ENCODE results near the gene ABT1.
A peak's percentile ranks its signal among the peaks of the same experiment; 100 is the strongest.

The ABT1 gene

DNA sequence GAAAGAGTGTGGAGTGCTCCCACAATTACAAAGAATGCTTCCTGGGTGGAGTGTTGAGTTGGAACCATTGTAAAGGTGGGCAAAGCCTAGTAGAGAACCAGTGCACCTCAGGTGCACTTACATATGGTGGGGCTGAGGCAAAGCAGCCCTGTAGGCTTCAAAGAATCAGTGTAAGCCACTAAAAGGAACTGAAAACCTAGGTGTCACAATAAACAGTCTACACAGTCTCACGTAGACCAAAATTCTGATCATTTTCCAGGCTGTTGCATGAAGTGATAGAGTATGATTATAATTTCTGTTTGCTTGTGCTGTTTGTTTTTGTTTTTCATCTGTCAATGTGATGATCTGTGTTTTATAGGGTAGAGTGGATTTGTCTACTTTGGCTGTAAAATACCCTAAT lies 2.8 kb downstream of the ABT1 start:
- DNase-seq: no peak
- ChIA-PET POLR2A (no interaction called here), CTCF (no interaction called here)

DNA sequence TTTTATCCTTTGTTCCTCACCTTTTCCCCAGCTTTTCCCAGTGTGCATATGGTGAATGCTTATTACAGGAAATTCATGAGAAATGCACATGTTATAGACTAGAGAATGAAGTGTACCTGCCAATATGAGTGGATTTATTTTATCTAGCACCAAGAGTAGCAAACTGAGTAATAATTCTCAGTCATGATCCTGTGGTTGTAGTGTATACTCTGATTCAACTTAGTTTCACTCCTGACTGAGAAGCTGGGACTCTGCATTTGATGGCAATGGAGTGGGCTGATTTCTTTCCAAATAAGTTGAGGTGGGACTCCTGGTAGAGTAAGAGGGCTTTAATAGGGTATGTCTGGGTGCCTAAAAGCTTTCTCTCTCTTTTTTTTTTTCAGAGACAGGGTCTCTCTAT lies 4.0 kb downstream of the ABT1 start:
- no peaks in the 10 kb centered on the region for H3K9me3 ChIP-seq (ENCODE audit: control extremely low read depth in 1 of 5, control insufficient read depth in 4 of 5, insufficient read depth in 2 of 5, low read depth in 1 of 5, low read length in 4 of 5)
- H3K36me3 ChIP-seq (ENCODE audit: control insufficient read depth in 4 of 4, insufficient read depth in 4 of 4, low read length in 3 of 4): peaks cover 0 to 24% (median 17%) of the 10 kb centered on the region in 4 experiments
- peaks cover 3 to 20% (median 15%) of the 10 kb centered on the region in 4 experiments for H3K4me1 ChIP-seq (ENCODE audit: control extremely low read depth in 1 of 4, control insufficient read depth in 4 of 4, insufficient read depth in 4 of 4, low read length in 3 of 4)
- H3K27ac ChIP-seq (ENCODE audit: insufficient read depth in 1 of 2, low read depth in 1 of 2, low read length in 2 of 2, poor library complexity in 1 of 2, severe bottlenecking in 2 of 2): no peak overlapping the region
- POLR2A ChIA-PET: no interaction called here
- no peak for DNase-seq
- H3K27me3 ChIP-seq (replicated peaks in 2 of 5; ENCODE audit: control insufficient read depth in 4 of 5, insufficient read depth in 5 of 5, low read length in 4 of 5): peaks cover 0 to 3% (median 0%) of the 10 kb centered on the region in 5 experiments
- H3K4me3 ChIP-seq (ENCODE audit: control insufficient read depth in 1 of 7, extremely low read depth in 1 of 7, insufficient read depth in 4 of 7, low read depth in 2 of 7, low read length in 6 of 7): no peak overlapping the region
- CTCF ChIA-PET: interaction anchor here (0.8 kb wide), 1 partner anchor 553 kb away, joined by 3 read pairs; no protein-coding TSS in a partner anchor

More for the DNA sequence above, 2.8 kb downstream of the ABT1 start:
- H3K27me3 ChIP-seq (replicated peaks in 2 of 5; ENCODE audit: control insufficient read depth in 4 of 5, insufficient read depth in 5 of 5, low read length in 4 of 5): peaks cover 0 to 4% (median 0%) of the 10 kb centered on the region in 5 experiments
- no peaks in the 10 kb centered on the region for H3K9me3 ChIP-seq (ENCODE audit: control extremely low read depth in 1 of 5, control insufficient read depth in 4 of 5, insufficient read depth in 2 of 5, low read depth in 1 of 5, low read length in 4 of 5)
- H3K36me3 ChIP-seq (ENCODE audit: control insufficient read depth in 4 of 4, insufficient read depth in 4 of 4, low read length in 3 of 4): peaks cover 0 to 24% (median 17%) of the 10 kb centered on the region in 4 experiments
- H3K4me1 ChIP-seq (ENCODE audit: control extremely low read depth in 1 of 4, control insufficient read depth in 4 of 4, insufficient read depth in 4 of 4, low read length in 3 of 4): peaks cover 3 to 31% (median 19%) of the 10 kb centered on the region in 4 experiments
- no peak overlapping the region for H3K4me3 ChIP-seq (ENCODE audit: control insufficient read depth in 1 of 7, extremely low read depth in 1 of 7, insufficient read depth in 4 of 7, low read depth in 2 of 7, low read length in 6 of 7)
- no peak overlapping the region for H3K27ac ChIP-seq (ENCODE audit: insufficient read depth in 1 of 2, low read depth in 1 of 2, low read length in 2 of 2, poor library complexity in 1 of 2, severe bottlenecking in 2 of 2)
- WGBS (ENCODE audit: insufficient coverage): no CpG with 5 or more reads among the region's 1 CpG

DNA sequence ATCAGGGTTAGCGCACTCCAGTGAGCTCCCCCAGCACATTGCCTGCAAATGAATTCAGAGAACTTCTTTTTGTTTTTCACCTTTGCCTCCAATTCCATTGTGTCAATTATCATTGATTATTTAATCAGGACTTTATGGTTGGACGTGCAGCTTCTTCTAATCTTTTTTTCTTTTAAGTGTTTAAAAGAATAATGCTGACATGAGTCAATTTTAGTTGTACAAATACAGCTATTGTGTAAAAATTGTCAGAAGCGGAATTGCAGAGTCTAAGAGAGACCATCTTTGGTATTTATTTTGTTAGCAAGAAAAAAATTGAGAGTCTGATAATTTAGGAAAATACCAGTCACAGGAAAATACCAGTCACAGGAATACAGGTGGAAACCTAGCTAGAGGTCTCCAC lies 5.5 kb downstream of the ABT1 start:
- peaks cover 0 to 24% (median 17%) of the 10 kb centered on the region in 4 experiments for H3K36me3 ChIP-seq (ENCODE audit: control insufficient read depth in 4 of 4, insufficient read depth in 4 of 4, low read length in 3 of 4)
- POLR2A ChIA-PET: no interaction called here
- H3K27me3 ChIP-seq (replicated peaks in 2 of 5; ENCODE audit: control insufficient read depth in 4 of 5, insufficient read depth in 5 of 5, low read length in 4 of 5): peaks cover 0 to 6% (median 0%) of the 10 kb centered on the region in 5 experiments
- 100% methylated on average over 1 of the region's 3 CpGs for WGBS (ENCODE audit: insufficient coverage)
- DNase-seq: no peak
- no peaks in the 10 kb centered on the region for H3K9me3 ChIP-seq (ENCODE audit: control extremely low read depth in 1 of 5, control insufficient read depth in 4 of 5, insufficient read depth in 2 of 5, low read depth in 1 of 5, low read length in 4 of 5)
- H3K27ac ChIP-seq (ENCODE audit: insufficient read depth in 1 of 2, low read depth in 1 of 2, low read length in 2 of 2, poor library complexity in 1 of 2, severe bottlenecking in 2 of 2): no peak overlapping the region
- no peak overlapping the region for H3K4me3 ChIP-seq (ENCODE audit: control insufficient read depth in 1 of 7, extremely low read depth in 1 of 7, insufficient read depth in 4 of 7, low read depth in 2 of 7, low read length in 6 of 7)
- CTCF ChIA-PET: interaction anchor here (0.9 kb wide), 1 partner anchor 9 kb away, joined by 3 read pairs; no protein-coding TSS in a partner anchor
- H3K4me1 ChIP-seq (ENCODE audit: control extremely low read depth in 1 of 4, control insufficient read depth in 4 of 4, insufficient read depth in 4 of 4, low read length in 3 of 4): peaks cover 3 to 12% (median 11%) of the 10 kb centered on the region in 4 experiments

DNA sequence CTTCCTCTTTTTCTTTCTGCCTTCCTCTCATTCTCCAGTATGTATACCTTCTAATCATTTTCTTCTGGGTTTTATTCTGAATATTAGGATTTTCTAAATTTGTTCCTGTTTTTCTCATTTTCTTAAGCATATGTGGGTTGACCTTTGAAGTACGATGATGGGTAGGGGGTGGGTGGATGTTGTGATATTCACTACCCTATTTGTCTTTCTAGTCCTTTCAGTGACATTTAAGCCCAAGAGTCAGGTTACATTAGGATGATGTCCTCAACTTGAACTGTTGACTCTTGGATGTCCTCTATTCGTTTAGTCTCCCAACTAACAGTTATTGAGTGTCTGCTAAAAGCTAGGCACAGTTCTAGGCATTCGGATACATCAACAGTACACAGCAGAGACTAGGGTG lies 7.3 kb downstream of the ABT1 start:
- ChIA-PET POLR2A (no interaction called here), CTCF (no interaction called here)

DNA sequence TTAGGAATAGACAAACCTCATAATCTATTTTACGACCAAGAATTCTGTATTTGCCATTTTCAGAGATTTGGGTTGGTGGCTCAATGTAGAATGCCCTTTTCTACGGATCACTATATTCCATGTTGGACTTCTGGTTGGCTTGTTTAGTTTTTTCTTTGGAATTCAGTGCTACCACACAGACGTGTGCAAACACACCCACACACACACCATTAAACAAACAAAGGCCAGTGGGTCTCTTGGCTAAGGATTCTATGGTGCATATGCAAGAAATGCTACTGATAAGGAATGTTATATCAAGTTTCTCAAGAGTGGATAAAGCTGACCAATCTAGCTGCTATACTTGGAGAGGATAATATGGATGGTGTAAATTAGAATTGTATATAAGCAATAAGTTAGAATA lies 8.0 kb downstream of the ABT1 start:
- POLR2A ChIA-PET: no interaction called here
- CTCF ChIA-PET: no interaction called here
- no peak overlapping the region for H3K27ac ChIP-seq (ENCODE audit: insufficient read depth in 1 of 2, low read depth in 1 of 2, low read length in 2 of 2, poor library complexity in 1 of 2, severe bottlenecking in 2 of 2)
- no peaks in the 10 kb centered on the region for H3K9me3 ChIP-seq (ENCODE audit: control extremely low read depth in 1 of 5, control insufficient read depth in 4 of 5, insufficient read depth in 2 of 5, low read depth in 1 of 5, low read length in 4 of 5)
- no peak overlapping the region for H3K4me3 ChIP-seq (ENCODE audit: control insufficient read depth in 1 of 7, extremely low read depth in 1 of 7, insufficient read depth in 4 of 7, low read depth in 2 of 7, low read length in 6 of 7)
- DNase-seq: no peak
- H3K27me3 ChIP-seq (replicated peaks in 2 of 5; ENCODE audit: control insufficient read depth in 4 of 5, insufficient read depth in 5 of 5, low read length in 4 of 5): peaks cover 0 to 13% (median 0%) of the 10 kb centered on the region in 5 experiments
- peaks cover 0 to 6% (median 3%) of the 10 kb centered on the region in 4 experiments for H3K36me3 ChIP-seq (ENCODE audit: control insufficient read depth in 4 of 4, insufficient read depth in 4 of 4, low read length in 3 of 4)
- H3K4me1 ChIP-seq (ENCODE audit: control extremely low read depth in 1 of 4, control insufficient read depth in 4 of 4, insufficient read depth in 4 of 4, low read length in 3 of 4): peaks cover 0 to 3% (median 0%) of the 10 kb centered on the region in 4 experiments
- WGBS (ENCODE audit: insufficient coverage): 100% methylated on average over 1 of the region's 3 CpGs

More for the DNA sequence above, 7.3 kb downstream of the ABT1 start:
- peaks cover 0 to 14% (median 10%) of the 10 kb centered on the region in 4 experiments for H3K36me3 ChIP-seq (ENCODE audit: control insufficient read depth in 4 of 4, insufficient read depth in 4 of 4, low read length in 3 of 4)
- H3K27me3 ChIP-seq (replicated peaks in 2 of 5; ENCODE audit: control insufficient read depth in 4 of 5, insufficient read depth in 5 of 5, low read length in 4 of 5): peaks cover 0 to 8% (median 0%) of the 10 kb centered on the region in 5 experiments
- peaks cover 0 to 3% (median 0%) of the 10 kb centered on the region in 4 experiments for H3K4me1 ChIP-seq (ENCODE audit: control extremely low read depth in 1 of 4, control insufficient read depth in 4 of 4, insufficient read depth in 4 of 4, low read length in 3 of 4)
- DNase-seq: no peak
- H3K4me3 ChIP-seq (ENCODE audit: control insufficient read depth in 1 of 7, extremely low read depth in 1 of 7, insufficient read depth in 4 of 7, low read depth in 2 of 7, low read length in 6 of 7): no peak overlapping the region
- no peak overlapping the region for H3K27ac ChIP-seq (ENCODE audit: insufficient read depth in 1 of 2, low read depth in 1 of 2, low read length in 2 of 2, poor library complexity in 1 of 2, severe bottlenecking in 2 of 2)
- no peaks in the 10 kb centered on the region for H3K9me3 ChIP-seq (ENCODE audit: control extremely low read depth in 1 of 5, control insufficient read depth in 4 of 5, insufficient read depth in 2 of 5, low read depth in 1 of 5, low read length in 4 of 5)
- WGBS (ENCODE audit: insufficient coverage): 83% methylated on average over 1 of the region's 3 CpGs

DNA sequence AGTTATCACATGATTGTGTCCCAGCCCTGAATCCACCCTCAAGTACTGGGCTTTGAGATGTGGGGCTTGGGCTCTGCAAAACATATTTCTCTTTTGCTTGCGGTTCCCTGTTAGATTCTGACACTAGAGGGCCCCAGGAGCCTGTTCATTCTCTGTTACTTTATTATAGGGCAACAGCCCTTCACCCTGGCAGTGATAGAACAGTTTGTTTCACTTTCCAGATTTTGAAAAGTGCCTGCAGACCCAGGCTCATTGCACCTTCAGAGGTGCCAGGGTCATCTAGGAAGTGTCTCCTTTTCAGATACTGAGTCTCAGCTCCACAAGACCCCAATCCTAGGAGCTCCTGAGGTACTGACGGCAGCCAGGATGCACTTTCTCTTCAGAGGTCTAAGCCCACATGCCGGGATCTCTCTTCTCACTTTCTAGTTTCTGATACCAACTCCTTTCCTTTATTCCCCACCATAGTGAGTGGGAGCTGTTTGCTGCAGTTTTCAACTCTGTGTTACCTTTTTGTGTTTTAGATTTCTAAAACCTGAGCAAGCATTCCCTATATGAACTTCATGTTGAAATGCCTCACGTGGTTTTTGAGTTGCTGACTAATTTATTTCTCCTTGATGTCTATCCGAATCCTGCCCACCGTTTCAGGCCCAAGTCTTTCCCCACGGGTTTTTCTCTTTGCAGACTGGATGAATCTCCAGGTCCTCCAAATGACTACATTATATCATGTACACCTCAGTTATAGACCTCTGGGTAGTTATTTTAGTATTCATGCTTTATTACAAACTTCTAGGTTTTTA lies 10.9 kb downstream of the ABT1 start:
- no peaks in the 10 kb centered on the region for H3K36me3 ChIP-seq (ENCODE audit: control insufficient read depth in 4 of 4, insufficient read depth in 4 of 4, low read length in 3 of 4)
- H3K27me3 ChIP-seq (replicated peaks in 2 of 5; ENCODE audit: control insufficient read depth in 4 of 5, insufficient read depth in 5 of 5, low read length in 4 of 5): peaks cover 0 to 26% (median 15%) of the 10 kb centered on the region in 5 experiments
- 64% methylated on average over 5 of the region's 7 CpGs for WGBS (ENCODE audit: insufficient coverage)
- peak overlapping the region in 2 of 7 experiments; percentile 62 to 65 for H3K4me3 ChIP-seq (ENCODE audit: control insufficient read depth in 1 of 7, extremely low read depth in 1 of 7, insufficient read depth in 4 of 7, low read depth in 2 of 7, low read length in 6 of 7)
- DNase-seq: peak; percentile 70 to 85 (median 81)
- ChIA-PET POLR2A (interaction anchor here (0.6 kb wide), 1 partner anchor 544 kb away, joined by 4 read pairs; no protein-coding TSS in a partner anchor), CTCF (interaction anchor here (0.5 to 1.2 kb wide), 2 partner anchors 472 to 1028 kb away, joined by 3 to 5 read pairs; no protein-coding TSS in a partner anchor)
- no peak overlapping the region for H3K27ac ChIP-seq (ENCODE audit: insufficient read depth in 1 of 2, low read depth in 1 of 2, low read length in 2 of 2, poor library complexity in 1 of 2, severe bottlenecking in 2 of 2)
- H3K4me1 ChIP-seq (ENCODE audit: control extremely low read depth in 1 of 4, control insufficient read depth in 4 of 4, insufficient read depth in 4 of 4, low read length in 3 of 4): peaks cover 0 to 3% (median 0%) of the 10 kb centered on the region in 4 experiments
- no peaks in the 10 kb centered on the region for H3K9me3 ChIP-seq (ENCODE audit: control extremely low read depth in 1 of 5, control insufficient read depth in 4 of 5, insufficient read depth in 2 of 5, low read depth in 1 of 5, low read length in 4 of 5)

DNA sequence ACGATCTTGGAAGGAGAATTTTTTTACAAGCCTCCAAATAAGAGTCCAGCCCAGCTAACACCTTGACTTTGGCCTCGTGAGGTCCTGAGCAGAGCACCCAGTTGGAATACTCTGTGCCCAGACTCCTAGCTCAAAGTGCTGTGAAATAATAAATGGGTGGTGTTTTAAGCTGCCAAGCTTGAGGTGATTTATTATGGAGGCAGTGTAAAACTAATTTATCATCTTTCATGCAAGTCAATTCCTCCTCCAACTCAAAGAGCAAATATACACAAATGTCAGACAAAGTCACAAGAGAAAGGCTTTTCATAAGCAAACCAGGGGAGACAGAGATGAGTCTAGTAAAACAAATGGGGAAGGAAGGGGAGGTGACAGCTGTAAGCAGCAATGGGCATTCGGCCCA lies 12.7 kb downstream of the ABT1 start:
- whole genome bisulfite sequencing (ENCODE audit: insufficient coverage): 70% methylated on average over 1 of the region's 3 CpGs
- H3K4me1 ChIP-seq (ENCODE audit: control extremely low read depth in 1 of 4, control insufficient read depth in 4 of 4, insufficient read depth in 4 of 4, low read length in 3 of 4): peaks cover 0 to 12% (median 10%) of the 10 kb centered on the region in 4 experiments

More for the DNA sequence above, 12.7 kb downstream of the ABT1 start:
- Histone ChIP-seq H3K36me3 (ENCODE audit: control insufficient read depth in 4 of 4, insufficient read depth in 4 of 4, low read length in 3 of 4) (no peaks in the 10 kb centered on the region), H3K27ac (ENCODE audit: insufficient read depth in 1 of 2, low read depth in 1 of 2, low read length in 2 of 2, poor library complexity in 1 of 2, severe bottlenecking in 2 of 2) (no peak overlapping the region), H3K27me3 (replicated peaks in 2 of 5; ENCODE audit: control insufficient read depth in 4 of 5, insufficient read depth in 5 of 5, low read length in 4 of 5) (peaks cover under 1 to 39% (median 34%) of the 10 kb centered on the region in 5 experiments), H3K9me3 (ENCODE audit: control extremely low read depth in 1 of 5, control insufficient read depth in 4 of 5, insufficient read depth in 2 of 5, low read depth in 1 of 5, low read length in 4 of 5) (no peaks in the 10 kb centered on the region), H3K4me3 (ENCODE audit: control insufficient read depth in 1 of 7, extremely low read depth in 1 of 7, insufficient read depth in 4 of 7, low read depth in 2 of 7, low read length in 6 of 7) (no peak overlapping the region)
- CTCF ChIA-PET: interaction anchor here (2.6 kb wide), 1 partner anchor 470 kb away, joined by 9 read pairs; no protein-coding TSS in a partner anchor
- no peak for DNase-seq
- POLR2A ChIA-PET: no interaction called here
